GM18517 (cell line): ENCODE results near the gene THRA.

Experiments
- ATAC-seq: cut with Tn5 transposase; IDR thresholded peaks from one replicate; pipeline ENCODE4 v1.9.1; 2021; ENCODE audit warnings: mild to moderate bottlenecking, moderate library complexity; ENCODE audit not compliant: unreplicated experiment

Gene THRA

GRCh38 chr17:40063187-40063771 is 514 bp downstream of the THRA start:
- no peak for ATAC-seq

- no peak for ATAC-seq
Measured at GRCh38 chr17:40063901-40064531, 1.3 kb downstream of the THRA start.

- no peak for ATAC-seq
Measured at GRCh38 chr17:40064971-40065768, 2.4 kb downstream of the THRA start.

GRCh38 chr17:40065769-40066510 is 3.2 kb downstream of the THRA start:
- no peak for ATAC-seq

GRCh38 chr17:40067710-40068109 is 4.9 kb downstream of the THRA start:
- no peak for ATAC-seq

- ATAC-seq, result no peak
Measured at GRCh38 chr17:40068129-40068581, 5.4 kb downstream of the THRA start.

- no peak for ATAC-seq
Measured at GRCh38 chr17:40068584-40068916, 5.8 kb downstream of the THRA start.

- no peak for ATAC-seq
Measured at GRCh38 chr17:40068917-40069750, 6.4 kb downstream of the THRA start.

- no peak for ATAC-seq
Measured at GRCh38 chr17:40069751-40070708, 7.3 kb downstream of the THRA start.

GRCh38 chr17:40070709-40071312 is 8.0 kb downstream of the THRA start:
- ATAC-seq, result no peak

GRCh38 chr17:40071313-40072039 is 8.7 kb downstream of the THRA start:
- no peak for ATAC-seq

GRCh38 chr17:40072040-40072734 is 9.4 kb downstream of the THRA start:
- no peak for ATAC-seq

- no peak for ATAC-seq
Measured at GRCh38 chr17:40072735-40073346, 10.1 kb downstream of the THRA start.

- no peak for ATAC-seq
Measured at GRCh38 chr17:40073454-40074174, 10.8 kb downstream of the THRA start.

GRCh38 chr17:40074175-40074512 is 11.4 kb downstream of the THRA start:
- no peak for ATAC-seq

- ATAC-seq, result no peak
Measured at GRCh38 chr17:40074871-40075200, 12.1 kb downstream of the THRA start.
